Measurements from ENCODE around the gene C10orf88.
"Not testable (repeated sequence)": the region's sequence is repeated elsewhere in the genome, so short reads cannot be mapped to it uniquely, and the experiment has no call there.

Gene C10orf88

DNA sequence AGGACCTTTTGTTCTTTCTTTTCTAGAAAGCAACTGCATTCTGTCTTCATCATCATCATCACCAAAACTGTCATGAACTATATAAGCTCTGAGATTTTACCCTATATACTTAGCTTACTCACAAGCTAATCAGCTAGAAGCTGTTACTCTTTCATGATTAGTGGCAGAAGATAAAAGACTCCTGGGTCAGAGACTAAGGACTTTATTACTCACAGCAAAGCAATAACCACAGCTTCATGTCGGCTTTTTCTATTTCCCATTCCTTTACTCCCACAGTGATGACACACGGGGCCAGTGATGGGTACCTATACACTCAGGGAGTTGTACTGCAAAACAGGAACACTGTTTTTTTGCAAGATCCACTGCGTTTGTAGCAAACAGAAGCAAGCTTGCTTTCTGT is 8.4 kb upstream of the C10orf88 start:
- in situ Hi-C loops (cut with MboI; ENCODE audit: low sequenced_read_pairs) = no loop called here

DNA sequence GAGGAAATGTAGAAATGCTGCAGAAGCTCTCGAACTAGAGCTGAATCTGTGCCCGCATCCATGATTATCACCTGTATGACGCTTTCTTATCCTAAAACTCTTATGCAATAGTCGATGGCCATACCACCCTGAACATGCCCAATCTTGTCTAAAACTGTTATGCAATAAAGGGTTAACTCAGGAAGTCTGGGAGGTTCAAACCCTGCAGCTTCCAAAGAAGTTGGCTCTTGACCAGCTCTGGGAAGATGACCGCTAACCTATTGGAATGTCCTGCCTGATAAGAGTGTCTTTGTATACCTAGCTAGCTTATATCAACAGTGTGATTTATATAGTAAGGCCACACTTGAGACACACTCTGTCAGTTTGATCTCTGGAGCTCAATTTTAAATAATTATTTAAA is 3.4 kb upstream of the C10orf88 start:
- in situ Hi-C loops (cut with MboI; ENCODE audit: low sequenced_read_pairs) = no loop called here

DNA sequence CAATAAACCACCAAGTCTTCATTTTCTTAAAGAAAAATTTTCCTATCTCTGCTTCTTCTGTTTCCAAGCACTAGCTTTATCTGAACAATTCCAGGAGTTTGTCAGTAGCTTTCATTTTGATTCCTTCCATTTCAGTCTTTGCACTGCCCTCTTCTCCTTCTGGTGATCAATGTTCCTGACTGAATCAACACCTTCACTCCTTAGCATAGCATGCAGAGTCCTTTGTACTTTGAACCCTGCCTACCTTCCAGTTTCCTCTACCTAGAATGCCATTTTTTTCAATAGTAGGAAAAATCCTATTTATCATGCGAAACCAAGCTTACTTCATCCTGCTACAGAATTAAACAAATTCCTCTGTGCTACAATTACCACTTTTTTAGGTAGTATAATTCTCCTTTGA is 1.9 kb upstream of the C10orf88 start:
- in situ Hi-C loops (cut with MboI; ENCODE audit: low sequenced_read_pairs) = no loop called here

DNA sequence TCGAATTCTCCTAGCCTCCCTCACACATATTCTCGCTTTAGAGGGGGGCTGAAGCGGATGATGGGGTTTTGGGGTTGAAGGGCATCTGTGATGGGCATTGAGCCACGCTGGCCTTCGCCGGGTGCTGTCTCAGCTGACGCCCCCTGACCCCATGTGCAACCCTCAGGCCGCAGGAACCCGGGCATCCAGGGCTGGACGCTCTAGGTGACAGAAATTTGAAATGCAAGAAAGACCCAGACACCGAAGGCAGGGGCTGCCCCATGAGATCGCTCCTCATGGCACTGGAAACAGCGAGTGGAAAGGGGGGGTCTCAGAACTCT is 664 bp upstream of the C10orf88 start:
- in situ Hi-C loops (cut with MboI; ENCODE audit: low sequenced_read_pairs) = no loop called here

DNA sequence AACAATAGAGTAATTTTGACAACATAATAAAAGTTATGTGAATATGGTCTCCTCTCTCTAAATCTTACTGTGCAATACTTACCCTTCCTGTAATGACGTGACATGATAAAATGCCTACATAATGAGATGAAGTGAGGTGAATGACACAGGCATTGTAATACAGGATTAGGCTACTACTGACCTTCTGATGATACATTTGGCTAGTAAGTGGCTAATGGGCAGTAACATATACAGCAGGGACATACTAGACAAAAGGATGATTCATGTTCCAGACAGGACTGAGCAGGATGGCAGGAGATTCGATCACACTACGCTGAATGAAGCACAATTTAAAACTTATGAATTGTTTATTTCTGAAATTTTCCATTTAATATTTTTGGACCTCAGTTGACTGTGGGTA is 4.7 kb downstream of the C10orf88 start:
- in situ Hi-C loops (cut with MboI; ENCODE audit: low sequenced_read_pairs) = no loop called here

DNA sequence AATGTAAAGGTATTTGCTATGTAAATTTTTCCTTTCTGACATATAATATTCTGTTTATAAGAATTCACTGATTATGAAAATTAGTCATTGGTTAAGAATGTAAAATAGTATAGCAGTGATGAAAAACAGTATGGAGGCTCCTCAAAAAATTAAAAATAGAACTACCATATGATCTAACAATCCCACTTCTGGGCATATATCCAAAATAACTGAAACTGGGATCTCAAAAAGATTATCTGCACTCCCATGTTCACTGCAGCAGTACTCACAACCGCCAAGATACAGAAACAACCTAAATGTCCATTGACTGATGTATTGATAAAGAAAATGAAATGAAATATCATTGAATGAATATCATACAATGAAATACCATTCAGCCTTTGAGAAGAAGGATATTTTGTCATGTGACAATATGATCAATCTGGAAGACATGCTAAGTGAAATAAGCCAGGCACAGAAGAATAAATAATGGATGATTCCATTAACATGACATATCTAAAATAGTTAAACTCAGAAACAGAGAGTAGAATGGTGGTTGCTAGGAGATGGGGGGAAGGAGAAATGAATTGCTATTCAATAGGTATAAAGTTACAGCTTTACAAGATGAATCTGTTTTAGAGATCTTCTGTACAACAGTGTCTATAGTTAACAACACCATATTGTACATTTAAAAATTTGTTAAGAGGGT is 14.0 kb downstream of the C10orf88 start:
- in situ Hi-C loops (cut with MboI; ENCODE audit: low sequenced_read_pairs) = no loop called here

DNA sequence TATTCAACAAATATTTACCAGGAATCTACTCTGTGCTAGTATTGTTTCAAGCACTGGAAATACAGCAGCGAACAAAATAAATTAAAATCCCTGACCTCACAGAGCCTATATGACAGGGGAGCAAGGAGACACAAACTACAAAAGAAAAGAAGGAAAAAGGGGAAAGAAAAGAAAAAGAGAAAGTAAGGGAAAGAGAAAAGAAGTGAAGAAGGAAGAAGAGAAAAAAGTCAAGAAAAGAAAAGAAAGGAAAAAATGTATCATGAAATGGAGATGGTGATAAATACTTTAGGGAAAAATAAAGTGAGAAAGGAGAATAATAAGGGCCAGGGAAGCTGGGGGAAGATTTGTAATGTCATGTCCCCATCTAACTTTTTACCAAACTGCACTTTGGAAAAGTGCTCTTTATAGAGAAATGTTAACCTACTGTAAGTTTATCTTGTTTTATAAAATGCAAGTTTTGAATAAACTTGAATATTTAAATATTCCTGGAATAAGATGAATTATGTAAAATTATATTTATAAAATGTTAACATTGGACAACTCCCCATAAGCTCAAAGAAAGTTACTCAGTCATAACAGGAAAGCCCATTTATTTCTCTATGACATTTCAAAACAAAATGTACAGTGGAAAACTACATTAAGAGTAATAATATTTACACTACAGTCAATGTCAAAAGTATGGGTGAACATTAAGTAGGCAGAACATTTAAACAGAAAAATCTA is 14.7 kb downstream of the C10orf88 start:
- in situ Hi-C loops (cut with MboI; ENCODE audit: low sequenced_read_pairs) = no loop called here

DNA sequence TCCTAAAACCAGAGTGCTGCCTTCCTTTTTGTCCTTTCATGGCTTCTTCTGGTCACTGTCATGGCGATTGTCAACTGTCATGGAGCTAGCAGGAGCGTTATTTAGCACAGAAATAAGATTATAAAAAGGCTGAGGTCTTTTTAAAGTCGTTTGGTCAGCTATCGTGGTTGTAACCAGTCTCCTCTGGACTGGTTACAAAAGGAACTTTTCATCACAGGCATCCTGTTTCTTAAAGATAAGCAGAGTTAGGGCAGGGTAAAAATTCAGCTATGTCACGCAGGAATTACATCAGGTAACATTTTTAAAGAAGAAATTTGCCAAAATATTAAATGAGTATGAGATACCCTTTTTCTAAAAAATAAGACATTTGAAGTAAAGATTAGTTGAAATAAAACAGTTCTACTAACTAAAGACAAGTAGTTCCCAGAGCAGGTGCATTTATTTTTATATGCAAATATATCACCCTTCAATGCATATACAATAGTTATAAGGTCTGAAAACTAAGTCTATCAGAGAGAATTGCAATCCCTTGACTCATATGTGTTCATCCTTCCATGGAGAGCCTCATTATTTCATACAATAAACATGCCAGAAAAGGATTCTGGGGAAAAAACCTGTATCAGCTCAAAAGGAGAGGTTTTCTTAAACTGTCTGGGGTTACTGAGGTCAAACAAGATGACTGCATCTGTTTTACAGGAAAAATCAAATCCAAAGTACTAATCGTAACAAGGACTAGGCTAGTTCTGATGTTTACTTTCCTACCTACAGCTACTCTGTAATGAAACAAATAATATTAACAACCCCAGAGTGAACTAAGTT is 22.7 kb downstream of the C10orf88 start:
- in situ Hi-C loops (cut with MboI; ENCODE audit: low sequenced_read_pairs) = no loop called here

DNA sequence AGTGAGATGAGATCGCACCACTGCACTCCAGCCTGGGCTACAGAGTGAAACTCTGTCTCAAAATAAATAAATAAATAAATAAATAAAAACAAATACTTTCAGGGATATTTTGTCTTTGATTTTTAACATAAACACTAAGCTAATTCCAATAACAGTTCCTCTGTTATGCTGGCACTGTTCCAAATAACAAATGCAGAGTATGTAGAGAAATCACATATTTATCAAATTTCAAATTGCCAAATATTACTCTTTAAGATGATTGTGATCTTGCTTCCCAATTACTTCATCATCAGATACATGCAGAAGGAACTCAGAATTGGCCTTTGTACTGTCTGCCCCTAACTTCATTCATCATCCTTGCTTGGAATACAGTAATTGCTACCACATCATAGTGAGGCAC is 23.9 kb downstream of the C10orf88 start:
- in situ Hi-C loops (cut with MboI; ENCODE audit: low sequenced_read_pairs) = no loop called here

DNA sequence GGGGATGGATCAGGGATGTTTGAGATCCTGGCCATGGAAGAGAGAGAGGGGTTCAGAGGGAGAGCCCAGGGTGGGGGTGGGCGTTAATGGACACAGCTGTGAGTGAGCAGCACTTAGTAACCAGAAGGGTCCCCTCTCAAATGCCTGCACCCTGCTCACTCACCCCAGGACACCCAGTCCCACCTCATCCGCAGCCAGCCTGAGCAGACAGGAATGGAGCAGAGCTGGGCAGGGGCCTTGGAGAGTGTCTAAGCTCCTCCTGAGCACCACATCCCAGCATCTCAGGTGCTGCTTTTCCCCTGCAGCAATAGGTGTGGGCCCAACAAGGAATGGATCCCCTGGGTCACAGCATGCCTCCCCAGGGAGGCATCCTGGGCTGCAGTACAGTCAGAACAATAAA is 38.3 kb downstream of the C10orf88 start:
- in situ Hi-C loops (cut with MboI; ENCODE audit: low sequenced_read_pairs) = no loop called here

DNA sequence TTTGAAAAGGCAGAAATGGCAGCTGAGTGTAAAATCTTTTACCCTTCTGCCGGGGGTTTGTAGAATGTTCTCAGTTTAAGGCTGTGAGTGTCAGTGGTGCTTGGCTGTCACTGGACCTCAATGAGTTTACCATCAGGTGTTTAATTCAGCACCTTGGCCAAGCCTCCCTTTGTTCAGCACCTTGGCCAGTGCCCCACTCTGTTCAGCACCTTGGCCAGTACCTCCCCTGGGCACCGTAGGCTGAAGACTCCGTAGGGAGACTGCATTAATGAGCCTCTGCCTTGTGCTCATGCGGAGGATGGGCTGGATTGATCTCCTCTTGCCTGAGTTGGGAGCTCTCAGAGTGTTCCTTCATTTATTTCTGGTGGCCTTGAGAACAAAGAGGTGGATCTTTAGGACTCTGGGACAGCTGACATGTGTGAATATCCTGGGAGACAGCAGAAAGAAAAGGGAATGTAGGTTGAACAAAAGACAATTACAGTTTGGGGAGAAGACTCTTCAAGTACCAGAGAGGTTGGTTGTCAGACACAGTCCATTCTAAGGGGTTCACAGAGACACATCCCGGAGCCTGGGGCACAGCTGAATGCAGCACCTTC is 42.0 kb downstream of the C10orf88 start:
- in situ Hi-C loops (cut with MboI; ENCODE audit: low sequenced_read_pairs) = no loop called here

DNA sequence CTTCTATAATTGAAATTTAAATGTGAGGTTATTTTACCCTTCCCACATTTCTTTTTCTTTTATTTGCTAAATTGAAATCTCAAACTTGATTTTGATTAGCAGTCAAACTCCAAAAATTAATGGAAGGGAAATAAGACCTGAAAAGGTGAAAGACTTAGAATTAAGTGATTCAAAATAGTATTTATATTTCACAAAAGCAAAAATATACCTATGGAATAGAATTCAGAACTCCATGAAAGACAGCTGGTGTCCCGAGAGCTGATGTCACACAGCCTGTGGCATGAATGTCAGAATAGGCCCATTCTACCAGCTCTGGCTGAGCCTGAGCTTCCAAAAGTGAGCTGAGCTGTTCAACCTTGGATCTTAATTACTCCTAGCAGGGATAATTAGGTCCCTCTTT is 43.7 kb downstream of the C10orf88 start, which contains the start of gene FAM24A:
Gene FAM24A (plus strand): TSS at position 301 of the 400 bp plus-strand sequence. CDS start 1,025 bp downstream, outside the sequence.
- in situ Hi-C loops (cut with MboI; ENCODE audit: low sequenced_read_pairs) = no loop called here

DNA sequence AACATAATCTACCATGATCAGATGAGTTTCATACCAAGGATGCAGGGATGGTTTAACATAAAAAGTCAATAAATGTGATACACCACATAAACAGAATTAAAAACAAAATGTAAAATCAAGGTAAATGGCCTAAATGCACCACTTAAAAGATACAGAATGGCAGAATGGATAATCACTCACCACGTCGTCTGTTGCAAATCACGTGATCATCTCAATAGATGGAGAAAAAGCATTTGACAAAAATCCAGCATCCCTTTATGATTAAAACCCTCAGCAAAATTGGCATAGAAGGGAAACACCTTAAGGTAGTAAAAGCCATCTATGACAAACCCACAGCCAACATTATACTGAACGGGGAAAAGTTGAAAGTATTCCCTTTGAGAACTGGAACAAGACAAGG is 50.2 kb downstream of the C10orf88 start:
- in situ Hi-C loops (cut with MboI; ENCODE audit: low sequenced_read_pairs) = not testable (repeated sequence)

DNA sequence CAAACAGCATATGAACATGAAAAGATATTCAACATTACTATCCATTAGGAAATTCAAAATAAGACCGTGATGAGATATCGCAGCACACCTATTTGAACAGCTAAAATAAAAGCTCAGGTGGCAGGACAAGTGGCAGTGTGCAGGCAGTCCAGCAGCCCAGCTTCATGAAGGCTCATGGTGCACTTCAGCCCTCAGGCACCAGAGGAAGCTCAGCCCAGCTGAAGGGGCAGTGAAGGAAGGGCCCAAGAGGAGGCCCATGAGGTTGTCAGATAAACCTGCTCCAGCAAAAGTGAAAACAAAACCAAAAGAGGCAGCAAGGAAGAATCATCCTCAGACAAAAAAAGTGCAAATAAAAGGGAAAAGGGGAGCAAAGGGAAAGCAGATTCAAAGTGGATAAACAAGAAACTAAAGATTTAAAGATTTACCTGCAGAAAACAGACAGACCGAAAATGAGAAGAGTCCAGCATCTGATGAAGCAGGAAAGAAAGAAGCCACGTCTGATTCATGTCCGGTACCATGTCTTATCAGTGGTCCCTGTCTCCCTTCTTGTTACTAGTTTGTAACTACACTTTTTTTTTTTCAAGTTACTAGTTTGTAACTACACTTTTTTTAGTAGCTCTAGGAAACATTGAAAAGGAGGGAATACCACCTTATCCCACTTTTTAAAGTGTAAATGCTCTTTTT is 59.6 kb downstream of the C10orf88 start:
- in situ Hi-C loops (cut with MboI; ENCODE audit: low sequenced_read_pairs) = no loop called here

DNA sequence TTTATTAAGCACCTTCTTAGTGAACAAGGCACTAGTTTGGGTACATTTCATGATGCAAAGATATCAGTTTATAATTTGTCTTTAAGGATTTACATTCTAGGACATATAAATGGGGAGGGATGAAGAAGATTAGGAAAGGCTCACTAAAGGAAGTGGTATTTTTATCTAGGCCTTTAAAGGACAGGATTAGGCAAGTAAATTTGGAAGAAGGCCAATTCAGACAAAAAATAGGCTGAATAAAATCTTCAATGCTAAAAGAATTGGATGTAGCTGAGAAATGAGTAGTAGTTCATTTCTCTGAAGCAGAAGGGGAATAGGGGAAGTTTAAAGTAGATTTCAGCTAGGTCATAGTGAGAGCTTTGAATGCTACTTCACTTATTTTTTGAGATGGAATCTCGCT is 69.9 kb downstream of the C10orf88 start:
- in situ Hi-C loops (cut with MboI; ENCODE audit: low sequenced_read_pairs) = no loop called here

DNA sequence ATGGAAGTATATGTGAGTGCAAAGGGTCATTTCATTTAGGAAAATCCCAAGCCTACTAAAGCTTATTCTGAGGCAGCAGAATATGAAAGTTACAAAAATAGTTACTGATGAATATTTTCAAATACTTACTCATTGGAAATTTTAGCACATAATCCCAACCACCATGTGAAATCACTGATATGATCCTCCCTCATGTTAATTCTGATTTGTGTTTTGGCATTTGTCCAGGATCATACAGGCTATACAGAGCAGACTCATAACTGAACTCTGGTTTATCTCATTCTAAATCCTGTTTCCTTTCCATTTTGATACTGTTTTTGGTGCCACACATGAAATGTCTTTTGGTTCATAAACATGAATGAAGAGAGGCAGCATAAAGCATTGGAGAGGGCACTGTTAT is 71.3 kb downstream of the C10orf88 start:
- in situ Hi-C loops (cut with MboI; ENCODE audit: low sequenced_read_pairs) = no loop called here

Data from HL-60/S4 treated with retinoic acid at 250 ng/mL for 4 days and 3 days (cell line).